ENCODE measurements around the gene RAB4B. TPM values are rescaled to one million over a fixed set of nuclear protein-coding genes. Genes with fewer than 3 reads are reported as not detected.

Gene RAB4B
- total and polyA plus RNA-seq, 2 of the 13 experiments (the other 11 are each of a cell fraction or from before 2014, with no cell fraction given) = 3.3 to 5.4 TPM

DNA sequence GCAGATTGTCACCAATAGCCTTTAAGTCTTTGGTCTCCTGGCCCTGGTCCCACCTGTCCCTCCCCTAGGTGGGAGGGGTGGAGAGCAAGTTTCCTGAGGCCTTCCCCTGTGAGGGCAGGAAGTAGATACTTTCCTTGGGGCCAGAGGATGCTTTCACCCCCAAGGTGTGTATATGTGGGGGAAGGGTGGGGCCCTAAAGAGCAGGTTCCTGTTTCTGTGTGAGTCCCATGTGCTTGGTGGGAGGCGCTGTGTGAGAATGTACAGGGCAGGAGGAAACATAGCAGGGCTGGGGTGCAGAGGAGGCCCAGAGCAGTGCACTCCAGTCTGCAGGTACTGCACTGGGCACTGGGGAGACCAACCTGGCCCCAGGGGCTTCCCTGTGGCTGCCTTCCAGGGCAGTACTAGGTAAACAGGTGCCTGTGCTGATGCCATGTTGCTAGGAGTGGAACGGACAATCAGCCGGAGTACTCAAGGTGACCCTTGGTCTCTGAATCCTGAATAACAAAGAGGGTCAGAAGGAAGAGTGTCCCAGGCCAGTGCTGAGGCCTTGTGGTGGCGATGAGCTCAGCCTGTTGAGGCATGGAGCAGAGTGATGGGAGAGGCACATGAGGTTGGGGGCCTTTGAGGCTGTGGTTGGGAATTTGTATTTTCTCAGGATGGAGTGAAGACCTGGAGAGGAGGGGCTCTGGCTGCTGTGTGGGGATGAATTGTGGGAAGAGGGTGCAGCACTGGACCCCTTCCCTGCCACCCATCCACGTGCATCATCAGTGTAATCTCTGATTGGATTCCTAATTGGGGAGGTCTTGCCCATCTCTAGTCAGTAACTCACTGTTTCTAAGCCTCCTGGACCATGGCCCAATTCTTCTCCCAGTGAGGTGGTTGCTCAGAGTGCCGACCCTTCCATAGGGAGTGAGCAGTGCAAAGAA, 26.1 kb downstream of the RAB4B start (continued):
- TF ChIP-seq, protein P1, sequence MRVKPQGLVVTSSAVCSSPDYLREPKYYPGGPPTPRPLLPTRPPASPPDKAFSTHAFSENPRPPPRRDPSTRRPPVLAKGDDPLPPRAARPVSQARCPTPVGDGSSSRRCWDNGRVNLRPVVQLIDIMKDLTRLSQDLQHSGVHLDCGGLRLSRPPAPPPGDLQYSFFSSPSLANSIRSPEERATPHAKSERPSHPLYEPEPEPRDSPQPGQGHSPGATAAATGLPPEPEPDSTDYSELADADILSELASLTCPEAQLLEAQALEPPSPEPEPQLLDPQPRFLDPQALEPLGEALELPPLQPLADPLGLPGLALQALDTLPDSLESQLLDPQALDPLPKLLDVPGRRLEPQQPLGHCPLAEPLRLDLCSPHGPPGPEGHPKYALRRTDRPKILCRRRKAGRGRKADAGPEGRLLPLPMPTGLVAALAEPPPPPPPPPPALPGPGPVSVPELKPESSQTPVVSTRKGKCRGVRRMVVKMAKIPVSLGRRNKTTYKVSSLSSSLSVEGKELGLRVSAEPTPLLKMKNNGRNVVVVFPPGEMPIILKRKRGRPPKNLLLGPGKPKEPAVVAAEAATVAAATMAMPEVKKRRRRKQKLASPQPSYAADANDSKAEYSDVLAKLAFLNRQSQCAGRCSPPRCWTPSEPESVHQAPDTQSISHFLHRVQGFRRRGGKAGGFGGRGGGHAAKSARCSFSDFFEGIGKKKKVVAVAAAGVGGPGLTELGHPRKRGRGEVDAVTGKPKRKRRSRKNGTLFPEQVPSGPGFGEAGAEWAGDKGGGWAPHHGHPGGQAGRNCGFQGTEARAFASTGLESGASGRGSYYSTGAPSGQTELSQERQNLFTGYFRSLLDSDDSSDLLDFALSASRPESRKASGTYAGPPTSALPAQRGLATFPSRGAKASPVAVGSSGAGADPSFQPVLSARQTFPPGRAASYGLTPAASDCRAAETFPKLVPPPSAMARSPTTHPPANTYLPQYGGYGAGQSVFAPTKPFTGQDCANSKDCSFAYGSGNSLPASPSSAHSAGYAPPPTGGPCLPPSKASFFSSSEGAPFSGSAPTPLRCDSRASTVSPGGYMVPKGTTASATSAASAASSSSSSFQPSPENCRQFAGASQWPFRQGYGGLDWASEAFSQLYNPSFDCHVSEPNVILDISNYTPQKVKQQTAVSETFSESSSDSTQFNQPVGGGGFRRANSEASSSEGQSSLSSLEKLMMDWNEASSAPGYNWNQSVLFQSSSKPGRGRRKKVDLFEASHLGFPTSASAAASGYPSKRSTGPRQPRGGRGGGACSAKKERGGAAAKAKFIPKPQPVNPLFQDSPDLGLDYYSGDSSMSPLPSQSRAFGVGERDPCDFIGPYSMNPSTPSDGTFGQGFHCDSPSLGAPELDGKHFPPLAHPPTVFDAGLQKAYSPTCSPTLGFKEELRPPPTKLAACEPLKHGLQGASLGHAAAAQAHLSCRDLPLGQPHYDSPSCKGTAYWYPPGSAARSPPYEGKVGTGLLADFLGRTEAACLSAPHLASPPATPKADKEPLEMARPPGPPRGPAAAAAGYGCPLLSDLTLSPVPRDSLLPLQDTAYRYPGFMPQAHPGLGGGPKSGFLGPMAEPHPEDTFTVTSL (CRISPR knock-in tag; IDR thresholded peaks at IDR 0.05; ENCODE audit: borderline replicate concordance) = no peak
- TF ChIP-seq ASH2L (IDR thresholded peaks at IDR 0.05; ENCODE audit: insufficient read length, low read depth, low read length) (no peak), SRSF4 (IDR thresholded peaks at IDR 0.05; ENCODE audit: low read depth, low read length, poor library complexity, severe bottlenecking) (no peak), HNF4A (CRISPR knock-in tag; IDR thresholded peaks at IDR 0.05) (peak; percentile 64), RFXAP (CRISPR knock-in tag; IDR thresholded peaks at IDR 0.05; ENCODE audit: borderline replicate concordance) (no peak), SOX6 (IDR thresholded peaks at IDR 0.05) (no peak), SOX6 (CRISPR knock-in tag; IDR thresholded peaks at IDR 0.05) (peak; percentile 12; the same call in 1 of the 2 replicates), SOX13 (IDR thresholded peaks at IDR 0.05) (no peak), SOX13 (CRISPR knock-in tag; conservative IDR thresholded peaks at IDR 0.05 in 1 of 2, IDR thresholded peaks at IDR 0.05 in 1 of 2) (peak in 1 of 2 experiments; percentile 58; a peak in 1 of 4 replicates), KAT7 (CRISPR knock-in tag; IDR thresholded peaks at IDR 0.05; ENCODE audit: borderline replicate concordance) (no peak)
- TF ChIP-seq, protein P2, sequence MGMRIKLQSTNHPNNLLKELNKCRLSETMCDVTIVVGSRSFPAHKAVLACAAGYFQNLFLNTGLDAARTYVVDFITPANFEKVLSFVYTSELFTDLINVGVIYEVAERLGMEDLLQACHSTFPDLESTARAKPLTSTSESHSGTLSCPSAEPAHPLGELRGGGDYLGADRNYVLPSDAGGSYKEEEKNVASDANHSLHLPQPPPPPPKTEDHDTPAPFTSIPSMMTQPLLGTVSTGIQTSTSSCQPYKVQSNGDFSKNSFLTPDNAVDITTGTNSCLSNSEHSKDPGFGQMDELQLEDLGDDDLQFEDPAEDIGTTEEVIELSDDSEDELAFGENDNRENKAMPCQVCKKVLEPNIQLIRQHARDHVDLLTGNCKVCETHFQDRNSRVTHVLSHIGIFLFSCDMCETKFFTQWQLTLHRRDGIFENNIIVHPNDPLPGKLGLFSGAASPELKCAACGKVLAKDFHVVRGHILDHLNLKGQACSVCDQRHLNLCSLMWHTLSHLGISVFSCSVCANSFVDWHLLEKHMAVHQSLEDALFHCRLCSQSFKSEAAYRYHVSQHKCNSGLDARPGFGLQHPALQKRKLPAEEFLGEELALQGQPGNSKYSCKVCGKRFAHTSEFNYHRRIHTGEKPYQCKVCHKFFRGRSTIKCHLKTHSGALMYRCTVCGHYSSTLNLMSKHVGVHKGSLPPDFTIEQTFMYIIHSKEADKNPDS (CRISPR knock-in tag; IDR thresholded peaks at IDR 0.05) = 0 out of 2 replicates have a peak, but pooled peaks have one; percentile 51
- TF ChIP-seq, protein P3, sequence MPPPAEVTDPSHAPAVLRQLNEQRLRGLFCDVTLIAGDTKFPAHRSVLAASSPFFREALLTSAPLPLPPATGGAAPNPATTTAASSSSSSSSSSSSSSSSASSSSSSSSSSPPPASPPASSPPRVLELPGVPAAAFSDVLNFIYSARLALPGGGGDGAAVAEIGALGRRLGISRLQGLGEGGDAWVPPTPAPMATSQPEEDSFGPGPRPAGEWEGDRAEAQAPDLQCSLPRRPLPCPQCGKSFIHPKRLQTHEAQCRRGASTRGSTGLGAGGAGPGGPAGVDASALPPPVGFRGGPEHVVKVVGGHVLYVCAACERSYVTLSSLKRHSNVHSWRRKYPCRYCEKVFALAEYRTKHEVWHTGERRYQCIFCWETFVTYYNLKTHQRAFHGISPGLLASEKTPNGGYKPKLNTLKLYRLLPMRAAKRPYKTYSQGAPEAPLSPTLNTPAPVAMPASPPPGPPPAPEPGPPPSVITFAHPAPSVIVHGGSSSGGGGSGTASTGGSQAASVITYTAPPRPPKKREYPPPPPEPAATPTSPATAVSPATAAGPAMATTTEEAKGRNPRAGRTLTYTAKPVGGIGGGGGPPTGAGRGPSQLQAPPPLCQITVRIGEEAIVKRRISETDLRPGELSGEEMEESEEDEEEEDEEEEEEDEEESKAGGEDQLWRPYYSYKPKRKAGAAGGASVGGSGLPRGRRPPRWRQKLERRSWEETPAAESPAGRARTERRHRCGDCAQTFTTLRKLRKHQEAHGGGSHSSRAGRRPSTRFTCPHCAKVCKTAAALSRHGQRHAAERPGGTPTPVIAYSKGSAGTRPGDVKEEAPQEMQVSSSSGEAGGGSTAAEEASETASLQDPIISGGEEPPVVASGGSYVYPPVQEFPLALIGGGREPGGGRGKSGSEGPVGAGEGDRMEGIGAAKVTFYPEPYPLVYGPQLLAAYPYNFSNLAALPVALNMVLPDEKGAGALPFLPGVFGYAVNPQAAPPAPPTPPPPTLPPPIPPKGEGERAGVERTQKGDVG (CRISPR knock-in tag; IDR thresholded peaks at IDR 0.05; ENCODE audit: borderline replicate concordance) = 0 out of 2 replicates have a peak, but pooled peaks have one; percentile 33
- TF ChIP-seq, protein P4, sequence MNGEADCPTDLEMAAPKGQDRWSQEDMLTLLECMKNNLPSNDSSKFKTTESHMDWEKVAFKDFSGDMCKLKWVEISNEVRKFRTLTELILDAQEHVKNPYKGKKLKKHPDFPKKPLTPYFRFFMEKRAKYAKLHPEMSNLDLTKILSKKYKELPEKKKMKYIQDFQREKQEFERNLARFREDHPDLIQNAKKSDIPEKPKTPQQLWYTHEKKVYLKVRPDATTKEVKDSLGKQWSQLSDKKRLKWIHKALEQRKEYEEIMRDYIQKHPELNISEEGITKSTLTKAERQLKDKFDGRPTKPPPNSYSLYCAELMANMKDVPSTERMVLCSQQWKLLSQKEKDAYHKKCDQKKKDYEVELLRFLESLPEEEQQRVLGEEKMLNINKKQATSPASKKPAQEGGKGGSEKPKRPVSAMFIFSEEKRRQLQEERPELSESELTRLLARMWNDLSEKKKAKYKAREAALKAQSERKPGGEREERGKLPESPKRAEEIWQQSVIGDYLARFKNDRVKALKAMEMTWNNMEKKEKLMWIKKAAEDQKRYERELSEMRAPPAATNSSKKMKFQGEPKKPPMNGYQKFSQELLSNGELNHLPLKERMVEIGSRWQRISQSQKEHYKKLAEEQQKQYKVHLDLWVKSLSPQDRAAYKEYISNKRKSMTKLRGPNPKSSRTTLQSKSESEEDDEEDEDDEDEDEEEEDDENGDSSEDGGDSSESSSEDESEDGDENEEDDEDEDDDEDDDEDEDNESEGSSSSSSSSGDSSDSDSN (CRISPR knock-in tag; IDR thresholded peaks at IDR 0.05) = 0 out of 2 replicates have a peak, but pooled peaks have one; percentile 28
